ENCODE data around the gene MYCBPAP. TPM values are rescaled to one million over a fixed set of nuclear protein-coding genes. Genes with fewer than 3 reads are reported as not detected.
"Not testable (repeated sequence)": the region's sequence is repeated elsewhere in the genome, so short reads cannot be mapped to it uniquely, and the experiment has no call there.

MYCBPAP gene
- total and polyA plus RNA-seq, 11 donors = 0.29 to 2.4 (median 0.76) TPM; not detected in 1

DNA sequence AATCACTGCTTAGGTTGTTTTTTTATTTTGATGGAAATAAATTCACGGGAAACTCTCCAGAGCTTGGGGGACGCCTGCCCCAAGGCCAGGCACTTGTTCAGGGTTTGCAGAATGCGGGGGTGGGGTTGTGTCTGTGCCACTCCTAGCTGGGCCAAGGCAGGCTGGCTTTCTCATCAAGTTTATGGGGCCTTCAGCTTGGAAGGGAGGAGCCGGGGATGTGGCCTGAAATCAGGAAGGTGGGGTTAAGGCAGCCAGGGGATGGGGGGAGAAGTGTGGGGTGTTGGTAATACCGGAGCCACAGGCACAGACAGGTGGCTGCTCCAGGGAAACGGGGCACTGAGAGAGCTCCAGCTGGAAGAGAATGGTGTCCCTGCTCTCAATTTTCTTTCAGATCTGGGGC lies 37.8 kb upstream of the MYCBPAP start:
- DNase-seq = no peak
- intact Hi-C loops (cut with DNase I) = loop anchor here in 4 of 10 donors (10.0 kb wide), 4 partner anchors 46 to 106 kb away; partner anchors contain the start of genes ACSF2 (in 1 of the 4), EME1 (in 1 of the 4) and MRPL27 (in 1 of the 4)

DNA sequence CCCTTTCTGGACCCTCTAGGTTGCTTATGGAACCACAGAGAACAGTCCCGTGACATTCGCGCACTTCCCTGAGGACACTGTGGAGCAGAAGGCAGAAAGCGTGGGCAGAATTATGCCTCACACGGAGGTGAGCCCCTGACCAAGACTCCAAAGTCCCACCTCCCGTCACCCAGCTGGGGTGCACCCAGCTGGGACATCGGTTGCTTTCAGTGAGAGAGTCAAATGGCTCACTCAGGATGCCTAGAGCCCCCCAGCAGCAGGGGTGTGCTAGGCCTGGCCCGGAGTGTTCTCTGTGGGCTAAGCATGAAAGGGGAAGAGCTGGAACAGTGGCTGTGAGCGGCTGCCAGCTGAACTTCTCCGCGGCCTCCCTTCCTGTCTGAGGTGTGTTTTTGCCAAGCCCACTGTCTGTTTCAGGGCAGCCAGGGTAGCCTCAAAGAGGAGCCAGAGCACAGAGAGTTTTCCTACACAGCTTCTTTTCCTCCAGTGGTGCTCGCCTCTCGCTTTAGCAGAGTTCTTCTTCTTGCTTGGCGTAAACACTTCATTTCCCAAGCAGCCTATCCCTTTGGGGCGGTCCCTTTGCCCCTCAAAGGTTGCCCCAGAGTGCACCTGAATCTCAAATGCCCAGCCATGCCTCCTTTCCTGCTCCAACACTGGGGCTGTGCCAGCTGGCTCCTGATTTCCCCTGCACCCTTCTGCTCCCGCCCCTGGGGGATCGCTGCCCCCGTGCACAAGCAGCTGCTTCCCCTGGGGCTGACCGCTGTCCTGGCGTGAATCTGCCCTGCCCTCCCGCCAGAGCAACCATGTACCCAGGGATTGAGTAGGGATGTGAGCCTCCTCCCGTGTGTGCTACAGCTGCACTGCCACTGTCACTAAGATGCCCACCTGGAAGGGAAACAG lies 37.0 kb upstream of the MYCBPAP start:
- Histone ChIP-seq H3K9me3 (no peaks in the 10 kb centered on the region), H3K4me1 (peaks cover 0 to 16% (median 11%) of the 10 kb centered on the region in 12 donors), H3K27ac (no peak overlapping the region), H3K36me3 (peaks cover 0 to 8% (median 0%) of the 10 kb centered on the region in 9 donors), H3K27me3 (peaks cover 7 to 23% (median 17%) of the 10 kb centered on the region in 9 donors), H3K4me3 (no peak overlapping the region)
- no peak for ATAC-seq
- WGBS, 4 donors = 83 to 85% (median 85%) methylated on average over 22 of the region's 22 CpGs
- intact Hi-C loops (cut with DNase I) = loop anchor here in 4 of 10 donors (10.0 kb wide), 4 partner anchors 46 to 106 kb away; partner anchors contain the start of genes ACSF2 (in 1 of the 4), EME1 (in 1 of the 4) and MRPL27 (in 1 of the 4)
- TF ChIP-seq, protein P1, sequence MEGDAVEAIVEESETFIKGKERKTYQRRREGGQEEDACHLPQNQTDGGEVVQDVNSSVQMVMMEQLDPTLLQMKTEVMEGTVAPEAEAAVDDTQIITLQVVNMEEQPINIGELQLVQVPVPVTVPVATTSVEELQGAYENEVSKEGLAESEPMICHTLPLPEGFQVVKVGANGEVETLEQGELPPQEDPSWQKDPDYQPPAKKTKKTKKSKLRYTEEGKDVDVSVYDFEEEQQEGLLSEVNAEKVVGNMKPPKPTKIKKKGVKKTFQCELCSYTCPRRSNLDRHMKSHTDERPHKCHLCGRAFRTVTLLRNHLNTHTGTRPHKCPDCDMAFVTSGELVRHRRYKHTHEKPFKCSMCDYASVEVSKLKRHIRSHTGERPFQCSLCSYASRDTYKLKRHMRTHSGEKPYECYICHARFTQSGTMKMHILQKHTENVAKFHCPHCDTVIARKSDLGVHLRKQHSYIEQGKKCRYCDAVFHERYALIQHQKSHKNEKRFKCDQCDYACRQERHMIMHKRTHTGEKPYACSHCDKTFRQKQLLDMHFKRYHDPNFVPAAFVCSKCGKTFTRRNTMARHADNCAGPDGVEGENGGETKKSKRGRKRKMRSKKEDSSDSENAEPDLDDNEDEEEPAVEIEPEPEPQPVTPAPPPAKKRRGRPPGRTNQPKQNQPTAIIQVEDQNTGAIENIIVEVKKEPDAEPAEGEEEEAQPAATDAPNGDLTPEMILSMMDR (IDR thresholded peaks at IDR 0.05) = no peak
- TF ChIP-seq POLR2A (IDR thresholded peaks at IDR 0.05) = no peak
- no peak for DNase-seq

More for the DNA sequence above, 37.8 kb upstream of the MYCBPAP start:
- TF ChIP-seq POLR2A (IDR thresholded peaks at IDR 0.05) = no peak
- TF ChIP-seq, protein P1 (IDR thresholded peaks at IDR 0.05) = no peak
- Histone ChIP-seq H3K4me3 (no peak overlapping the region), H3K27ac (no peak overlapping the region), H3K9me3 (no peaks in the 10 kb centered on the region), H3K27me3 (peaks cover 7 to 23% (median 17%) of the 10 kb centered on the region in 9 donors), H3K36me3 (peaks cover 0 to 8% (median 0%) of the 10 kb centered on the region in 9 donors), H3K4me1 (peaks cover 0 to 16% (median 11%) of the 10 kb centered on the region in 12 donors)
- ATAC-seq = no peak
- WGBS, 4 donors = 86 to 94% (median 90%) methylated on average over 6 of the region's 6 CpGs

DNA sequence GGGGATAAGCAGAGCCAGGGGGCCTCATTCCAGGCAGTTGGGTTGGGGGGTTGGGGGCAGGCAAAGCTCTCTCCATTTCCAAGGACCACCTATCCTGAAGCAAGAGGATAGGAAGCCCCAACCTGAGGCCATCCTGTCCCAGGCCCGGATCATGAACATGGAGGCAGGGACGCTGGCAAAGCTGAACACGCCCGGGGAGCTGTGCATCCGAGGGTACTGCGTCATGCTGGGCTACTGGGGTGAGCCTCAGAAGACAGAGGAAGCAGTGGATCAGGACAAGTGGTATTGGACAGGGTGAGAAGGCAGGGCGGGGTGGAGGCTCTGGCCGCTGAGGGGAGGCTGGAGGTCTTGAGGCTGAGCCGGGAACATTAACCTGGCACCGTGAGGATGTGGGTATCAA lies 36.0 kb upstream of the MYCBPAP start:
- WGBS, 4 donors = 94 to 96% (median 96%) methylated on average over 10 of the region's 10 CpGs
- intact Hi-C loops (cut with DNase I) = loop anchor here in 4 of 10 donors (10.0 kb wide), 4 partner anchors 47 to 107 kb away; partner anchors contain the start of genes ACSF2 (in 1 of the 4), EME1 (in 1 of the 4) and MRPL27 (in 1 of the 4)
- DNase-seq (no peak), ATAC-seq (no peak)
- H3K27me3 ChIP-seq = peaks cover 7 to 23% (median 17%) of the 10 kb centered on the region in 9 donors
- no peaks in the 10 kb centered on the region for H3K9me3 ChIP-seq
- no peak overlapping the region for H3K27ac ChIP-seq
- TF ChIP-seq POLR2A (IDR thresholded peaks at IDR 0.05) = no peak
- TF ChIP-seq, protein P1 (IDR thresholded peaks at IDR 0.05) = no peak
- no peak overlapping the region for H3K4me3 ChIP-seq
- peaks cover 0 to 16% (median 11%) of the 10 kb centered on the region in 12 donors for H3K4me1 ChIP-seq
- peaks cover 0 to 8% (median 0%) of the 10 kb centered on the region in 9 donors for H3K36me3 ChIP-seq

DNA sequence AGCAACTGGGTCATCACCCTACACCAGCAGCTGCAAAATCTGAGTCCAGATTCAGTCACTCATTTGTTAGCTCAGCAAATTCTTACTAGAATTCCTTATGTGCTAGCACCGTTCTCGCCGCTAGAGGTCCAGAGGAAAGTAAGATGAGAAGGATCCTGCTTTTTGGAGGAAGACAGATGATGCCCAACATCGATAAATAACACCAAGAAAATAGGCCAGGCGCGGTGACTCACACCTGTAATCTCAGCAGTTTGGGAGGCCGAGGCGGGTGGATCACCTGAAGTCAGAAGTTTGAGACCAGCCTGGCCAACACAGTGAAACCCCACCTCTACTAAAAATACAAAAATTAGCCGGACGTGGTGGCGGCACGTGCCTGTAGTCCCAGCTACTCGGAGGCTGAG lies 35.5 kb upstream of the MYCBPAP start:
- not testable (repeated sequence) for DNase-seq, ATAC-seq, H3K9me3 ChIP-seq, H3K36me3 ChIP-seq, H3K4me3 ChIP-seq, H3K27ac ChIP-seq
- Histone ChIP-seq H3K4me1 (peaks cover 0 to 16% (median 12%) of the 10 kb centered on the region in 12 donors), H3K27me3 (peaks cover 7 to 22% (median 15%) of the 10 kb centered on the region in 9 donors)
- WGBS, 4 donors = 91 to 94% (median 92%) methylated on average over 13 of the region's 13 CpGs
- intact Hi-C loops (cut with DNase I) = loop anchor here in 4 of 10 donors (10.0 kb wide), 4 partner anchors 48 to 108 kb away; partner anchors contain the start of genes ACSF2 (in 1 of the 4), EME1 (in 1 of the 4) and MRPL27 (in 1 of the 4)
